ENCODE measurements around the gene SERPINC1.
"Not testable (repeated sequence)": the region's sequence is repeated elsewhere in the genome, so short reads cannot be mapped to it uniquely, and the experiment has no call there.

Gene SERPINC1

GRCh38 chr1:173889885-173890284 lies 27.2 kb downstream of the SERPINC1 start:
- DNase-seq = no peak

DNA sequence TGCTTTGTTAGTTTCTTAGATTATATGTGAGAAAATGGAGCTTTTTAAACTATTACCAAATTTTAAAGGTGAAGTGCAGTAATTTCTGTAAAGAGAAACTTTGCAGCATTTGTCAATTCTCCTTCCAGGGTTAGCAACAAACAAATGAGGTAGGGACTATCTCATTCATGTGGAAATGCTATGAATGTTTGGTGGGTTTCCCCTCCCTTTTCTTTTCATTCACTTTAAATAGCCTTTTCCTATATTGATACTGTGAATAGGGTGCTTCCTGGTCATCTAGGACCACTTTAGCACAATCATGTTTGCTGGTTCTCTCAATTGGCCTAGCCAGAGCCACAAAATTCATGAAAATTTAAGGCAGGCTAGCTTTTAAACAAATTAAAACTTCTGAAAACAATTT lies 28.4 kb downstream of the SERPINC1 start:
- no peak for DNase-seq

DNA sequence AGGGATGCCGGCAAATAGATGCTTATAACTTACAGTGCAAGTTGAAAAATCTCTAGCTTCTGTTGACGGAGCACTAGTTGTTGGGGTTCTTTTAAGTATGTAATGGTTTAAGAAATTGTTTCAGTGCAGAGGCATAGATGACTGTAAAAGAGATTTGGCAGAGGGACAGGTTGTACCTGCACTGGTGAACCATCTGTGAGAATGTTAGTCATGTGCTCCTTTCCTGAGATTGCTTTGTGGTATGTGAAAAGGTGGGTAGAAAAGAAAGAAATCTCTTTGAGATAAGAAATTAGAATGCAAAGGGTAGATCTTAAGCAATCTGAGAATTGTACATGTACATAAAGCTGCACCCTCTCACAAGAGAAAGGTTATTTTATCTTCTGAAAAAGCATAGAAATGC lies 29.5 kb downstream of the SERPINC1 start:
- DNase-seq = no peak

GRCh38 chr1:173886746-173887611 lies 30.1 kb downstream of the SERPINC1 start:
- DNase-seq = no peak

GRCh38 chr1:173884701-173885100 lies 32.4 kb downstream of the SERPINC1 start:
- DNase-seq = no peak

- not testable (repeated sequence) for DNase-seq
These were observed 36.0 kb downstream of the SERPINC1 start for GRCh38 chr1:173881117-173881516.

GRCh38 chr1:173878251-173878650 lies 38.9 kb downstream of the SERPINC1 start:
- no peak for DNase-seq

DNA sequence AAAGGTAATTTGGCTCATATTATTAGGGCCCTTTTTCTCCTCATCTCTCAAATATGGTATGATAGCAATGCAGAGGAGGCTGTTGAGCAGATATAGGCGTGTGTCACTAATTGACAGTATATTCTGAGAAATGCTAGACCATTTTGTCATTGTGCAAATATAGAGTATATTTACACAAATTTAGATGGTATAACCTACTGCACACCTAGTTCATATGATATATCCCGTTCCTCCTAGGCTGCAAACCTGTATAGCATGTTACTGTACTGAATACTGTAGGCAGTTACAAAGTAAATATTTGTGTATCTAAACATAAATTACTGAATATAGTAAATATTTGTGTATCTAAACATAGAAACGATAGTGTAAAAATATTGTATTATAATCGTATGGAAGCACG lies 40.4 kb downstream of the SERPINC1 start:
- no peak for DNase-seq

- DNase-seq = no peak
These were observed 45.6 kb downstream of the SERPINC1 start for GRCh38 chr1:173871500-173871899.

DNA sequence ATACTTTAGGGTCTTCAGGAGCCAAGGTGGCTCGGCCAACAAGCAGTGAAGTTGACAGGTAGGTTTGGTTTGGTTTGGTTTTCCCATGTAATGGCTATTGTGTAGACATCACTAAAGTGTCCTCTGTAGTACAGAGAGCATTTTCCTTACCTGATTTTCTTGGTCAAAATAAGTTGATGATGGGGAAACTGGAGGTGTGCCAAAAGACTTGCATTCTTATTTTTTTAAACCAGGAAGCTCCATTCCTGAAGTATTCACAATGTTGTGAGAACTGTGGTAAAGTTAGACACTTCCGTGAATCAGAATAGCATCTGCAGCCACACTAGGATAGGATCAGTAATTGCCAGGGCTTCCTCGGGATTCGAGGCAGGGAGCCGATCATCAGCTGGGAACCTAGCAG lies 46.0 kb downstream of the SERPINC1 start:
- DNase-seq = no peak

DNA sequence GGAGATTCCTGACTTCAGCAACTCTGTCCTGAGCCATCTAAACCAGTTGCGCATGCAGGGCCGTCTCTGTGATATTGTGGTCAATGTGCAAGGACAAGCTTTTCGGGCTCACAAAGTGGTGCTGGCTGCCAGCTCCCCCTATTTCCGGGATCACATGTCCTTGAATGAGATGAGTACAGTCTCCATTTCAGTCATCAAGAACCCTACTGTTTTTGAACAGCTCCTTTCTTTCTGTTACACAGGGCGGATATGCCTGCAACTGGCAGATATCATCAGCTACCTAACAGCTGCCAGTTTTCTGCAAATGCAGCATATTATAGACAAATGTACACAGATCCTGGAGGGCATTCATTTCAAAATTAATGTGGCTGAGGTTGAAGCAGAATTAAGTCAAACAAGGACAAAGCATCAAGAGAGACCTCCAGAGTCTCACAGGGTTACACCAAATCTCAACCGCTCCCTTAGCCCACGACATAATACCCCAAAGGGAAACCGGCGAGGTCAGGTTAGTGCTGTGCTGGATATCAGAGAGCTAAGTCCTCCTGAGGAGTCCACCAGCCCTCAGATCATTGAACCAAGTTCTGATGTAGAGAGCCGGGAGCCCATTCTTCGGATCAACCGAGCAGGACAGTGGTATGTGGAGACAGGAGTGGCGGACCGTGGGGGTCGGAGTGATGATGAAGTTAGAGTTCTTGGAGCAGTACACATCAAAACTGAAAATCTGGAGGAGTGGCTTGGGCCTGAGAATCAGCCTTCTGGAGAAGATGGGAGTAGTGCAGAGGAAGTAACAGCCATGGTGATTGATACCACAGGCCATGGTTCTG lies 46.7 kb downstream of the SERPINC1 start:
- DNase-seq = peak; percentile 14 to 61

DNA sequence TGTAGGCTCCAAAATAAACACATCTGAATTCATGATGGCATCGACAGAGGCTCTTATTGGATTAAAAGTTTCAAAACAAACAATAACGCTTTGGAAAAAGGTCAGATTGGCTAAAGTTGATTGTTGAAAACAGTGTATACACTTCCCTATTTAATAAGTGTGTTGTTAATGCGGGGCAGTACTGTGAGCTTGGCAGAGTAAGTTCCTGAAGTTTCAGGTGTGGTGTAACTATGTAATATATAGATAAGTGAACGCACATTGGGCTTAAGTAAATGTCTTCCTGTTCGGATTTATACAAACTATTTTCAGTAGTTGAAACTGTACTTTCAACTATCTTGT lies 48.1 kb downstream of the SERPINC1 start:
- DNase-seq = no peak

DNA sequence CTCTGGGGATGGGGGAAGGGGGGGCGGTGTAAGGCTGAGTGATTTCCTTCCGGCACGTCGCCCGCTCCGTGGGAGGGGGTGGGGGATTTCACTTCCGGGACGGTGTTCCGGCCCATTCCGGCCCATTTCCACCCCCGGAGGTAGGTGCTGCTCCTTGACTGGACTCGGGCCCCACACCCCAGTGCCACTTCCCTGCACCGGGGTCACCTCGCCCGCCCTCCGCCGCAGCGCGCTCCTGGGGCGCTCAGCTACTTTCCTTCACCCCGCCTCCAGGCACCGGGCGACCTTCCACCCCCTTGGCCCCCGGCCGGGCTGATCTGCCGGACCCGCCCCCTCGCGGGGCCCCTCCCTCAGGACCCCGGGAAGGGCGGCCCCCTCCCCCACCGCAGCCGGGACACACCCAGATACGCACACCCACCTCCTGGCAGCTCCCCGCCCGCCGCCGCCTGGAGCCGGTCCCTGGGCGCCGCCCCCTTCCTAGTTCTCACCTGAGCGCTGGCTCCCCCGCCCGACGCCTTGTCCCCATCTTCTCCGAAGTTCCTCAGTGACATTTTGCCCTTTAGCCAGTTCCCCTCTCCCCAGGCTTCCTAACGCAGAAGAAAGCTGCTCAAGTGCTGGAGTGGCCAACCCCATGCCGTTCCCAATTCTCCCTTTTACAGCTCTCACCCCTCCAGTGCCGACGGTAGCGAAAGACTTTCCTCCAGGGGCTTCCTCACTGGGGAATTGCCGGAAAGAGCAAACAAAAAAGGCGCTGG lies 48.7 kb downstream of the SERPINC1 start, which contains the start of gene ZBTB37:
TSS of gene ZBTB37 (plus strand) at position 115 of the 755 bp plus-strand sequence. CDS start 1,846 bp downstream, outside the sequence.
- DNase-seq = peak; percentile 90 to 94

DNA sequence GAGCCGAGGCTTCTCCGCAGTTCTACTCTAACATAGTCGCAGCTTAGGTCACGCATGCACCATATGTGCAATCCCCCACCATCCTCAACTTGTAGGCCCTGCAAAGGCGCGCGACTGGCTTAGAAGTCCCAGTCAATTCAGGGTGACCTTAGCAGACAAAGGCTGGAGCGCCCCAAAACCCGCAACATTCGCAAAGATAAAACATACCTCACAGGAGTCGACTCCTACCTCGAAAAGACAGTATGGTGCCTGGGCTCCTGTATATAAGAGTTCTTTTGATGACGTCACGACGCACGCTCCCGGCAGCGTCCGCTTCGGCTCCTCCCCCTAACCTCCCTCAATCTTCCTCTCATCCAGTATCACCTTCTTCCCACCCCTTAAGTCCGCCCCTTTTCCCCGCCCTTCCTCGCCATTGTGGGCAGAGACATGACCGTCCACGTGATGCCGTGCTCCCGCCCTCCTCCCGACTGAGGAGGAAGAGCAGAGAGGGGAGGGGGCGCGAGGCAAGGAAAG lies 49.3 kb downstream of the SERPINC1 start, which contains the start of gene GAS5:
TSS of gene GAS5 (minus strand) at position 237 of the 513 bp plus-strand sequence.
- DNase-seq = peak; percentile 99 to 100

- DNase-seq = no peak
These were observed 49.9 kb downstream of the SERPINC1 start for GRCh38 chr1:173867141-173867752.

GRCh38 chr1:173866413-173867115 lies 50.6 kb downstream of the SERPINC1 start:
- no peak for DNase-seq

GRCh38 chr1:173865468-173866164 lies 51.5 kb downstream of the SERPINC1 start:
- peak in 1 of 2 donors; percentile 23 for DNase-seq

- DNase-seq = peak in 1 of 2 donors; percentile 29
These were observed 52.8 kb downstream of the SERPINC1 start for GRCh38 chr1:173864179-173864867.

DNA sequence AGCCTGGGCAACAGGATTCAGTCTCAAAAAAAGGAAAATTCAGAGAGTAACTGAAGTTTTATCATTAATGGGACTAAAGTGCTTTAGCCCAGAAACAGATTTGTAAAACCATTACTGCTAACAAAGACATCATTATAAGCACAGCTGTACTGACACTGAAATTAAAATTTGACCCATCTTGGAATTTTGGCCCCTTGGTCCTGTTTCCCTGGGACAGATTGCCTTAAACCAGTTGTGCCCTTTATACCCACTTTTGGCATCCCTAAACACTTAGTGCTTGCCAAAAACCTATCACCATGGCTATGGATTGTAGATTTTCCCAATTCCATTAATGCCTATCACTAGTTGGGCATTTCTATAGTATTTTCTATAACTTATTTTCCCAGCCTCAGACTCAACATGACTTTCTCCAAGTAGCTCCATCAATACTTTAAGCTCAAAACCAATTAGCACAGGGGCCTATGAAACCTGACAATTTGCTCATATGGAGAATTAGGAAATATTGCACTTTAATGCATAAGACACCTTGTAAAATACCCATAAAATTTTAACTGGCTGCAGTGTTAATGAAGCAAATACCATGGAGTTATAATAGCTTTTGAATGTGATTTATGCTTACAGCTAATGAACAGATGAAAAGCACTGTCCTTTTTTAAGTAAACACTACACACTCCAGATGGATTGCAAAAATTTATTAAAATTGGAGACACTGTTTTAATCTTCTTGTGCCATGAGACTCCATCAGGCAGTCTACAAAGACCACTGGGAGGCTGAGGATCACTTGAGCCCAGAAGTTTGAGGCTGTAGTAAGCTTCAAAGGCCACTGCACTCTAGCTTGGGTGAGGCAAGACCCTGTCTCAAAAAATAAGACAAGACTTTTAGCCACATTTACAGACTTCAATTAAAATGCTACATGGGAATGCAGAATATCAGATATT lies 53.6 kb downstream of the SERPINC1 start:
- DNase-seq = no peak

Data from CD4-positive, alpha-beta T cell treated with Interferon alpha-2 for 1 hour (primary cell).